ENCODE data around the gene PTCD2. TPM values are rescaled to one million over a fixed set of nuclear protein-coding genes. Genes with fewer than 3 reads are reported as not detected.

PTCD2 gene
- total and polyA plus RNA-seq, 7 experiments from 2014 or later = 3.7 to 12.6 (median 6.0) TPM

GRCh38 chr5:72378639-72379289 is 58.6 kb downstream of the PTCD2 start:
- no peak overlapping the region for H3K27ac Mint-ChIP-seq
- Histone ChIP-seq H3K36me3 (ENCODE audit: control insufficient read depth in 2 of 3, insufficient read depth in 3 of 3, low read length in 3 of 3) (no peaks in the 10 kb centered on the region), H3K27ac (ENCODE audit: low read depth, low read length) (no peak overlapping the region), H3K4me3 (ENCODE audit: low read length) (no peak overlapping the region), H3K4me1 (ENCODE audit: control insufficient read depth in 2 of 2, insufficient read depth in 2 of 2, low read length in 2 of 2) (no peaks in the 10 kb centered on the region), H3K9me3 (ENCODE audit: control insufficient read depth in 2 of 3, low read length in 3 of 3) (no peaks in the 10 kb centered on the region), H3K27me3 (ENCODE audit: control insufficient read depth in 2 of 2, insufficient read depth in 2 of 2, low read length in 2 of 2) (no peaks in the 10 kb centered on the region)
- POLR2A ChIA-PET = no interaction called here
- H3K36me3 Mint-ChIP-seq = peaks cover 0 to 17% (median 12%) of the 10 kb centered on the region in 5 donors
- no peaks in the 10 kb centered on the region for H3K4me1 Mint-ChIP-seq
- H3K4me3 Mint-ChIP-seq = no peak overlapping the region
- CTCF ChIA-PET = no interaction called here
- H3K27me3 Mint-ChIP-seq = peaks cover 0 to 16% (median 5%) of the 10 kb centered on the region in 5 donors
- ATAC-seq (no peak), DNase-seq (no peak)
- intact Hi-C loops (cut with micrococcal nuclease) = no loop called here
- H3K9me3 Mint-ChIP-seq = peaks cover 0 to 4% (median 0%) of the 10 kb centered on the region in 11 donors

- H3K9me3 Mint-ChIP-seq = peaks cover 0 to 4% (median 0%) of the 10 kb centered on the region in 11 donors
- ChIA-PET POLR2A (no interaction called here), CTCF (no interaction called here)
- H3K4me1 Mint-ChIP-seq = no peaks in the 10 kb centered on the region
- Histone ChIP-seq H3K27ac (ENCODE audit: low read depth, low read length) (no peak overlapping the region), H3K4me3 (ENCODE audit: low read length) (no peak overlapping the region), H3K4me1 (ENCODE audit: control insufficient read depth in 2 of 2, insufficient read depth in 2 of 2, low read length in 2 of 2) (no peaks in the 10 kb centered on the region), H3K36me3 (ENCODE audit: control insufficient read depth in 2 of 3, insufficient read depth in 3 of 3, low read length in 3 of 3) (no peaks in the 10 kb centered on the region), H3K9me3 (ENCODE audit: control insufficient read depth in 2 of 3, low read length in 3 of 3) (no peaks in the 10 kb centered on the region), H3K27me3 (ENCODE audit: control insufficient read depth in 2 of 2, insufficient read depth in 2 of 2, low read length in 2 of 2) (no peaks in the 10 kb centered on the region)
- intact Hi-C loops (cut with micrococcal nuclease) = no loop called here
- H3K36me3 Mint-ChIP-seq = peaks cover 0 to 13% (median 12%) of the 10 kb centered on the region in 5 donors
- no peak overlapping the region for H3K27ac Mint-ChIP-seq
- no peak overlapping the region for H3K4me3 Mint-ChIP-seq
- peaks cover 0 to 16% (median 5%) of the 10 kb centered on the region in 5 donors for H3K27me3 Mint-ChIP-seq
- ATAC-seq (no peak), DNase-seq (no peak)
These were observed 59.8 kb downstream of the PTCD2 start for GRCh38 chr5:72379936-72380335.

DNA sequence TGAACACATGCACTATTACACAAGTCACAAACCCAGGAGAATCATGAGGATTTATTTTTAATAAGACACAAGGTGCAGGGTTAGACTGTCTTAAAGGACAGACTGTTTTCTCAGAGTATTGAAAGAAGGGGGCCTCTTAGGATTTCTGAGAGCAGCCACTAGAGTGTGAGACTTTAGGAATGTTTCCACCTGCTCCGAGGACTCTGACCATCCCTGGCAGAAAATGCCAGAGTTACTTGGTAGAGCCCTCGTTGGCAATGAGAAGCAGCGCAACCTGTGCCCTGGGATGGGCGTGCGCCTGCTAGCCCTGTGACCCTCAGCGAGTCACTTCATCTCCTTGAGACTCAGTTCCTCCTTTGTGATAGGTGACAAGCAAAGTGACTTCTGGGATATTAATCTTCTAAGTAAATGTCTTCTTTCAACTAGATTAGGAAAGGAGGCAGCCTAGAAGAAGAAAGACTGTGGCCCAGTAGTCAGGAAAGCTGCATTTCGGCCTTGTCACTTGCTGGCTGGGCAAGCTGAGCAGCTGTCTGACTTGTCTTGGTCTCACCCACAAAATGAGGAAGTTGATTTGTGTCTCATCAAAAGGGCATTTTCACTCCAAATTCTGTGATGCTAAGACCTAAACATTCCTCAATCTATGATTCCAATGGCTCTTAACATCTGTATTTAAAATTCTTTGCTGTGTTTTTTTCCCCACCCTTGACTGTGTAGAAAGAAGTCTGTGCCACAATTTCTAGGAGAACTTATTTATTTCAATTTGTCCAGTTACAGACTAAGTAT is 60.5 kb downstream of the PTCD2 start:
- Mint-ChIP-seq H3K4me3 (no peak overlapping the region), H3K9me3 (peaks cover 0 to 1% (median 0%) of the 10 kb centered on the region in 11 donors), H3K36me3 (peaks cover 0 to 10% (median 8%) of the 10 kb centered on the region in 5 donors), H3K27ac (no peak overlapping the region), H3K27me3 (peaks cover 0 to 14% (median 5%) of the 10 kb centered on the region in 5 donors), H3K4me1 (no peaks in the 10 kb centered on the region)
- Histone ChIP-seq H3K9me3 (ENCODE audit: control insufficient read depth in 2 of 3, low read length in 3 of 3) (no peaks in the 10 kb centered on the region), H3K36me3 (ENCODE audit: control insufficient read depth in 2 of 3, insufficient read depth in 3 of 3, low read length in 3 of 3) (no peaks in the 10 kb centered on the region), H3K4me1 (ENCODE audit: control insufficient read depth in 2 of 2, insufficient read depth in 2 of 2, low read length in 2 of 2) (no peaks in the 10 kb centered on the region), H3K4me3 (ENCODE audit: low read length) (no peak overlapping the region), H3K27me3 (ENCODE audit: control insufficient read depth in 2 of 2, insufficient read depth in 2 of 2, low read length in 2 of 2) (no peaks in the 10 kb centered on the region), H3K27ac (ENCODE audit: low read depth, low read length) (no peak overlapping the region)
- CTCF ChIA-PET = no interaction called here
- DNase-seq = no peak
- peak; percentile 58 for ATAC-seq
- intact Hi-C loops (cut with micrococcal nuclease) = no loop called here
- POLR2A ChIA-PET = no interaction called here

- Mint-ChIP-seq H3K27me3 (peaks cover 0 to 10% (median 2%) of the 10 kb centered on the region in 5 donors), H3K9me3 (no peaks in the 10 kb centered on the region), H3K27ac (no peak overlapping the region), H3K4me1 (peaks cover 0 to 3% (median 0%) of the 10 kb centered on the region in 7 donors), H3K36me3 (peaks cover 0 to 2% (median 2%) of the 10 kb centered on the region in 5 donors), H3K4me3 (no peak overlapping the region)
- no peak overlapping the region for H3K4me3 ChIP-seq (ENCODE audit: low read length)
- no peaks in the 10 kb centered on the region for H3K9me3 ChIP-seq (ENCODE audit: control insufficient read depth in 2 of 3, low read length in 3 of 3)
- ATAC-seq (no peak), DNase-seq (no peak)
- no peak overlapping the region for H3K27ac ChIP-seq (ENCODE audit: low read depth, low read length)
- POLR2A ChIA-PET = no interaction called here
- CTCF ChIA-PET = no interaction called here
- H3K4me1 ChIP-seq (ENCODE audit: control insufficient read depth in 2 of 2, insufficient read depth in 2 of 2, low read length in 2 of 2) = no peaks in the 10 kb centered on the region
- intact Hi-C loops (cut with micrococcal nuclease) = no loop called here
- no peaks in the 10 kb centered on the region for H3K27me3 ChIP-seq (ENCODE audit: control insufficient read depth in 2 of 2, insufficient read depth in 2 of 2, low read length in 2 of 2)
- H3K36me3 ChIP-seq (ENCODE audit: control insufficient read depth in 2 of 3, insufficient read depth in 3 of 3, low read length in 3 of 3) = no peaks in the 10 kb centered on the region
These were observed 63.1 kb downstream of the PTCD2 start for GRCh38 chr5:72383280-72383679.

- peaks cover 0 to 4% (median 0%) of the 10 kb centered on the region in 5 donors for H3K36me3 Mint-ChIP-seq
- H3K9me3 Mint-ChIP-seq = no peaks in the 10 kb centered on the region
- ChIA-PET POLR2A (no interaction called here), CTCF (no interaction called here)
- Histone ChIP-seq H3K27ac (ENCODE audit: low read depth, low read length) (no peak overlapping the region), H3K4me1 (ENCODE audit: control insufficient read depth in 2 of 2, insufficient read depth in 2 of 2, low read length in 2 of 2) (no peaks in the 10 kb centered on the region), H3K27me3 (ENCODE audit: control insufficient read depth in 2 of 2, insufficient read depth in 2 of 2, low read length in 2 of 2) (no peaks in the 10 kb centered on the region), H3K4me3 (ENCODE audit: low read length) (no peak overlapping the region), H3K36me3 (ENCODE audit: control insufficient read depth in 2 of 3, insufficient read depth in 3 of 3, low read length in 3 of 3) (no peaks in the 10 kb centered on the region), H3K9me3 (ENCODE audit: control insufficient read depth in 2 of 3, low read length in 3 of 3) (no peaks in the 10 kb centered on the region)
- no peak for DNase-seq
- intact Hi-C loops (cut with micrococcal nuclease) = no loop called here
- no peak for ATAC-seq
- H3K27me3 Mint-ChIP-seq = peaks cover 0 to 10% (median 4%) of the 10 kb centered on the region in 5 donors
- peaks cover 0 to 3% (median 0%) of the 10 kb centered on the region in 7 donors for H3K4me1 Mint-ChIP-seq
- no peak overlapping the region for H3K4me3 Mint-ChIP-seq
- H3K27ac Mint-ChIP-seq = no peak overlapping the region
These were observed 63.6 kb downstream of the PTCD2 start for GRCh38 chr5:72383726-72384125.

DNA sequence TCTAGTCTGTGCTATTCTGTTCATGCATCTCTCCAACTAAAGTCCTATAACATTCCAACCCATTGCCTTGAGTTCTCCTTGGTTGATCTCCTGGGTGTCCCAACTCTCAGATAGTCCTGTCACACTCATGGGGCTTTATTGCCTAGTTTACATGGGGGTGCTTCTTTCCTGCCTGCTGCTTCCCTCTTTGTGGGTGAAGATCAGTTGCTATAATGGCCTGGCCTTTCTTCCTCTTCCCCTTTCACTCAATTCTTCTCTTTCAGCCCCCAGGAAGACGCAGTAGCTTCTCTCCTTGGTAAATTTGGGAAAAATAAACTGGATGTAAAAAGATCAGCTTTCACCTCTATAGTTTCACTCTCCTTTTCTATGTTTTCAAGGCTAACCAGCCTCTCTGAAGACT is 66.5 kb downstream of the PTCD2 start:
- no peak overlapping the region for H3K4me3 ChIP-seq (ENCODE audit: low read length)
- Mint-ChIP-seq H3K36me3 (peaks cover 0 to 7% (median 0%) of the 10 kb centered on the region in 5 donors), H3K4me1 (peaks cover 0 to 5% (median 0%) of the 10 kb centered on the region in 7 donors), H3K4me3 (no peak overlapping the region), H3K27ac (no peak overlapping the region), H3K27me3 (peaks cover 0 to 13% (median 5%) of the 10 kb centered on the region in 5 donors), H3K9me3 (peaks cover 0 to 3% (median 0%) of the 10 kb centered on the region in 11 donors)
- DNase-seq (no peak), ATAC-seq (peak; percentile 47)
- no peaks in the 10 kb centered on the region for H3K4me1 ChIP-seq (ENCODE audit: control insufficient read depth in 2 of 2, insufficient read depth in 2 of 2, low read length in 2 of 2)
- intact Hi-C loops (cut with micrococcal nuclease) = no loop called here
- CTCF ChIA-PET = no interaction called here
- POLR2A ChIA-PET = no interaction called here
- H3K9me3 ChIP-seq (ENCODE audit: control insufficient read depth in 2 of 3, low read length in 3 of 3) = no peaks in the 10 kb centered on the region
- H3K27ac ChIP-seq (ENCODE audit: low read depth, low read length) = no peak overlapping the region
- no peaks in the 10 kb centered on the region for H3K36me3 ChIP-seq (ENCODE audit: control insufficient read depth in 2 of 3, insufficient read depth in 3 of 3, low read length in 3 of 3)
- H3K27me3 ChIP-seq (ENCODE audit: control insufficient read depth in 2 of 2, insufficient read depth in 2 of 2, low read length in 2 of 2) = no peaks in the 10 kb centered on the region
